HG03520 (cell line): ENCODE data around the gene PABPC1L2B.
"Not testable (repeated sequence)": the region's sequence is repeated elsewhere in the genome, so short reads cannot be mapped to it uniquely, and the experiment has no call there.

Experiments
- ATAC-seq: cut with Tn5 transposase; IDR thresholded peaks from one replicate; pipeline ENCODE4 v1.9.1; 2021; ENCODE audit warnings: mild to moderate bottlenecking, moderate library complexity; ENCODE audit not compliant: unreplicated experiment

Gene PABPC1L2B

DNA sequence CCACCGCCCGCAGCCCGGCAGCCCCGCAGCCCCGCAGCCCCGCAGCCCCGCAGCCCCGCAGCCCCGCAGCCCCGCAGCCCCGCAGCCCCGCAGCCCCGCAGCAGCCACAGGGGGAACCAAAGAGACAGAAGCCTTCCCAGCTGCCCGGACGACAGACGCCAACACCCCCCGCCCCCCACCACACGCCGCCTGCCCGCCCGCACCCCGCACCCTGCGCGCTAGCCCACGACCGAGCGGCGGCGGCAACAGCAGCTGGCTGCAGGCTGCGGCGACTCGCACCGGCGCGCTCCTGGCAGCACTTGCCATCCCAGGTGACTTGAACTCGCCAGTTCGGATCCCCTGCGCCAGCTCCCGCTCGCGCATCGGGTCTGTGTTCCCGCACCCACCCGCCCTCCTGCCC is at the start of gene PABPC1L2B:
Gene PABPC1L2B, plus strand, starts transcription at position 207 of the 400 bp plus-strand sequence. CDS start 704 bp downstream, outside the sequence.
- not testable (repeated sequence) for ATAC-seq

DNA sequence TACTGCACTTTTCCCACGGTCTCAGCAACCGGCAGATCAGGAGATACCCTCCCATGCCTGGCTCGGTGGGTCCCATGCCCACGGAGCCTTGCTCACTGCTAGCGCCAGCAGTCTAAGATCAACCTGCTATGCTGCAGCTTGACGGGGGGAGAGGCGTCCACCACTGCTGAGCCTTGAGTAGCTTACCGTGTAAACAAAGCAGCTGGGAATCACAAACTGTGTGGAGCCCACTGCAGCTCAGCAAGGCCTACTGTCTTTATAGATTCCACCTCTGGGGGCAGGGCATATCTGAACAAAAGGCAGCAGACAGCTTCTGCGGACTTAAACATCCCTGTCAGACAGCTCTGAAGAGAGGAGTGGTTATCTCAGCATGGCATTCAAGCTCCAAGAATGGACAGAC is 42.8 kb upstream of the PABPC1L2B start:
- not testable (repeated sequence) for ATAC-seq

DNA sequence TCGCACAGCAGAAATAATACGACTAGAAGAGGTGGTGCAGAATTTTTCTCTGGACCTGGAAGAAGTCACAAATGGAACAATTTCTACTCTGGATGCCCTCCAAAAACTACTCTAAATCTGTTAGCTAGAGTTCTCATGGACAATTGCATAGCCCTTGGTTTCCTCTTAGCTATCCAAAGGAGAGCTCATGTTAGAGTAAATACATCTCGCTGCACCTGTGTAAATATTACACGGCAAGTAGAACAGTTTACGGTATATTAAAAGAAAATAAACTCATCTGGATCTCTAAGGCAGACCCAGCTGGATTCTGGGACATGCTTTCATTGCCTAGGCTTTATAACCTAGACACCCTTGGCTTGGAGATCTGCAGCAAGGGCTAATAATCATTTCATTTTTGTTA is 30.9 kb upstream of the PABPC1L2B start:
- not testable (repeated sequence) for ATAC-seq

DNA sequence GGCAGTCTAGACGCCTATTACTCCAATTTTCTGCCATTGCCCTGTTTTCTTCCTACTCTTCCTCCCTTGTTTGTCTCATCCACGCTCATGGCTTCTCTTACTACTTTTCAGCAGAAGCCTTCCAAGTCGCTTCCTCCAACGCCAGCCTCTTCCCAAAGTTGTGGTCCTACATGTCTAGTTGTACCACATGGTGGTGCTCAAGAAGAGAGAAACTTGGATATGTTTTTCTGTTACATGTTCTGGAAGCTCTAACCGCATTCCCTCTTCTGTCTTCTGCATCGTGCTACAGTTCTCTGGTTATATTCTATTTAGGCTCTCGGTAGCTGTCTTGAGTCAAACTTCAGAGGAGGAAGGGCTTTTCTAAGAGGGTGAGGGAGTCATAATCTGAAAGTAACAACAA is 27.9 kb upstream of the PABPC1L2B start:
- not testable (repeated sequence) for ATAC-seq

DNA sequence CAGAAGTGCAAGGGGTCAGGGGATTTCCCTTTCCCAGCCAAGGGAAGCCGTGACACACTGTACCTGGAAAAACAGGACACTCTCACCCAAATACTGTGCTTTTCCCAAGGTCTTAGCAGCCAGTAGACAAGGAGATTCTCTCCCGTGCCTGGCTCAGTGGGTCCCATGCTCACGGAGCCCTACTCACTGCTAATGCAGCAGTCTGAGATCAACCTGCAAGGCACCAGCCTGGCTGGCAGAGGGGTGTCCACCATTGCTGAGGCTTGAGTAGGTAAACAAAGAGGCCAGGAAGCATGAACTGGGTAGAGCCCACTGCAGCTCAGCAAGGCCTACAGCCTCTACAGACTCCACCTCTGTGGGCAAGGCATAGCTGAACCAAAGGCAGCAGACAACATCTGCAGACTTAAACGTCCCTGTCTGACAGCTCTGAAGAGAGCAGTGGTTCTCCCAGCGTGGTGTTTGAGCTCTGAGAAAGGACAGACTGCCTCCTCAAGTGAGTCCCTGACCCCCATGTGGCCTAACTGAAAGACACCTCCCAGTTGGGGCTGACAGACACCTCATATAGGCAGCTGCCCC is 21.8 kb upstream of the PABPC1L2B start:
- ATAC-seq, result not testable (repeated sequence)

DNA sequence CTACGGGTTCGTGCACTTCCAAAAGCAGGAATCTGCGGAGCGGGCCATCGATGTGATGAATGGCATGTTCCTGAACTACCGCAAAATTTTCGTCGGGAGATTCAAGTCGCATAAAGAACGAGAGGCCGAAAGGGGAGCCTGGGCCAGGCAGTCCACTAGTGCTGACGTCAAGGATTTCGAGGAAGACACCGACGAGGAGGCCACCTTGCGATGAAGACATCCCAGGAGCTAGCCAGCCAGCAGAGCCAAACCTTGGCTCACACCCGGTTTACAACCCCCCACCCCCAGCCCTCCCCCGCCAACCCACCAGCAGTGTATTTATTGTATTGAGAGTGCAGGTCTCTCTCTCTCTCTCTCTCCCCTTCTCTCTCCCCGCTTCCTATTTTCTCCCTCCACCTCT is 1.3 kb downstream of the PABPC1L2B start:
- not testable (repeated sequence) for ATAC-seq

DNA sequence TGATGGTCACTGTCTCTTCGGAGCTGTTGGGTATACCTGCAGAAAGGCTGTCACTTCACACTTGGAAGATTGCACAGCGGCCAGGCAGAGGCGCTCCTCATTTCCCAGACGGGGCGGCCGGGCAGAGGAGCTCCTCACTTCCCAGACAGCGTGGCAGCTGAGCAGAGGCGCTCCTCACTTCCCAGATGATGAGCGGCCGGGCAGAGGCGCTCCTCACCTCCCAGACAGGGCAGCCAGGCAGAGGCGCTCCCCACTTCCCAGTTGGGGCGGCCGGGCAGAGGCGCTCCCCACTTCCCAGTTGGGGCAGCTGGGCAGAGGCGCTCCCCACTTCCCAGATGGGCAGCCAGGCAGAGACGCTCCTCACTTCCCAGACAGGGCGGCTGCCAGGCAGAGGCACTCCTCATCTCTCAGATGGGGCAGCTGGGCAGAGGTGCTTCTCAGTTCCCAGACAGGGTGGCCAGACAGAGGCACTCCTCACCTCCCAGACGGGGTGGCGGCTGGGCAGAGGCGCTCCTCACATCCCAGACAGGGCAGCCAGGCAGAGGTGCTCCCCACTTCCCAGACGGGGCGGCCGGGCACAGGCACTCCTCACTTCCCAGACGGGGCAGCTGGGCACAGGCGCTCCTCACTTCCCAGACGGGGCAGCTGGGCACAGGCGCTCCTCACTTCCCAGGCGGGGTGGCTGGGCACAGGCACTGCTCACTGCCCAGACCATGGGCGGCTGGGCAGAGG is 18.8 kb downstream of the PABPC1L2B start:
- no peak for ATAC-seq

DNA sequence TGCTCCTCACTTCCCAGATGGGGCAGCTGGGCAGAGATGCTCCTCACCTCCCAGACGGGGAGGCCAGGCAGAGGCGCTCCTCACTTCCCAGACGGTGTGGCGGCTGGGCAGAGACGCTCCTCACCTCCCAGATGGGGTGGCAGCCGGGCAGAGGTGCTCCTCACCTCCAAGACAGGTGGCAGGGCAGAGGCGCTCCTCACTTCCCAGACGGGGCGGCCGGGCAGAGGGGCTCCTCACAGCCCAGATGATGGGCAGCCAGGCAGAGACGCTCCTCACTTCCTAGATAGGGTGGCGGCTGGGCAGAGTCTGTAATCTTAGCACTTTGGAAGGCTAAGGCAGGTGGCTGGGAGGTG is 19.3 kb downstream of the PABPC1L2B start:
- not testable (repeated sequence) for ATAC-seq

DNA sequence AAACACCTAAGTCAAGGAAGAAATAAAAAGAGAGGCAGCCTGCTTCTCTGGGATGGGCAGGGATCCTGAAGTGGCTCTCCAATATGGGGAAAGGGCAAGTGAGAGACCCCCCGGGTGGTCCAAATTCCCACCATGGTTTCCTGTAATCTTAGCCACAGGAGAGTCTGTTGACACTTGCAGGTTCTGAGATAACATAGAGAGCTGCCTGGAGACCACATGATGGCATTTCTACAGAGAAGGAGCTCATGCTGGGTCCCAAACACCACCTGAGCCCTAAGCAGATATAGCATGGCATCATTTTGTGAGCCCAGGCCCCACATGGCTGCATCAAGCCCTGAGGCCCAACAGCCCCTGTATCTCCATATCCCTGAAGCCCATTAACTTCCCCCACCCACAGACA is 26.1 kb downstream of the PABPC1L2B start:
- no peak for ATAC-seq
